Measurements from ENCODE around the gene CNTN5. TPM values are rescaled to one million over a fixed set of nuclear protein-coding genes. Genes with fewer than 3 reads are reported as not detected.

CNTN5 gene
- total and polyA plus RNA-seq, 2 donors (not counting 1 experiment from before 2014, with no cell fraction given) = 0.17 TPM; not detected in 1

DNA sequence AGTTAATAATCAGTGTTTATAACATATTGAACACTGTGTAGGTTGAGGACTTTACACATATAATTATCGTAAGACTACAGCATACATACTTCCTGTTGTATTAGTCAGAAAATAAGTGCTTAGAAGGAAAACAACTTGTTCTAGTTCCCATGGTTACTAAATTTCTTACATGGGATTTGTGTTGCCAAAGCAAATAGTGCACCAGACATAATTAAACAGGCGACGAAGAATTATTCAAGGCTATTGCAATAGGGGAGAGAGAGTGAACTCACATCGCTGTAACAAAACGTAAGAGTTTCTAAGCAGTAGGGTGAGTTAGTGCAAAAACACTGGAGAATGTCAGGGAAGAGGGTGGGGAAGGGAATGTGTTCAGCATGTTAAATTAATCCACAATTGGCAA, 347.8 kb downstream of the CNTN5 start:
- Histone ChIP-seq H3K9ac (ENCODE audit: insufficient read depth, low read length) (no peak overlapping the region), H3K27me3 (ENCODE audit: control insufficient read depth, insufficient read depth, low read length) (no peaks in the 10 kb centered on the region), H3K4me3 (replicated peaks in 1 of 4; ENCODE audit: control extremely low read depth in 1 of 4, insufficient read depth in 1 of 4, low read depth in 3 of 4, low read length in 4 of 4) (no peak overlapping the region), H3K27ac (ENCODE audit: insufficient read depth, low read length) (no peak overlapping the region), H3K4me1 (ENCODE audit: control insufficient read depth, extremely low read depth, insufficient read depth, low read length) (no peaks in the 10 kb centered on the region), H3K4me2 (ENCODE audit: extremely low read depth, insufficient read depth, low read length) (no peak overlapping the region), H3K36me3 (ENCODE audit: control insufficient read depth, insufficient read depth, low read length) (no peaks in the 10 kb centered on the region), H4K20me1 (ENCODE audit: control insufficient read depth, extremely low read depth, insufficient read depth, low read length) (no peaks in the 10 kb centered on the region), H2AFZ (ENCODE audit: low read length) (no peak overlapping the region), H3K79me2 (ENCODE audit: control insufficient read depth, insufficient read depth, low read length) (no peaks in the 10 kb centered on the region), H3K9me3 (ENCODE audit: control insufficient read depth, insufficient read depth, low read depth, low read length) (no peaks in the 10 kb centered on the region)
- TF ChIP-seq EZH2 (IDR thresholded peaks at IDR 0.05; ENCODE audit: low read length, missing control alignments) = no peak
- TF ChIP-seq CTCF (conservative IDR thresholded peaks at IDR 0.05 in 1 of 2, IDR thresholded peaks at IDR 0.05 in 1 of 2; ENCODE audit: low read depth in 1 of 2, low read length in 2 of 2) = no peak
- peak; percentile 43 to 57 for DNase-seq (ENCODE audit: low read depth in 2 of 2)

- no peak overlapping the region for H2AFZ ChIP-seq (ENCODE audit: low read length)
- H3K4me1 ChIP-seq (ENCODE audit: control insufficient read depth, extremely low read depth, insufficient read depth, low read length) = no peaks in the 10 kb centered on the region
- peak; percentile 65 to 88 for DNase-seq (ENCODE audit: low read depth in 2 of 2)
- H3K4me3 ChIP-seq (replicated peaks in 1 of 4; ENCODE audit: control extremely low read depth in 1 of 4, insufficient read depth in 1 of 4, low read depth in 3 of 4, low read length in 4 of 4) = no peak overlapping the region
- no peak overlapping the region for H3K27ac ChIP-seq (ENCODE audit: insufficient read depth, low read length)
- no peaks in the 10 kb centered on the region for H3K9me3 ChIP-seq (ENCODE audit: control insufficient read depth, insufficient read depth, low read depth, low read length)
- no peaks in the 10 kb centered on the region for H3K36me3 ChIP-seq (ENCODE audit: control insufficient read depth, insufficient read depth, low read length)
- TF ChIP-seq EZH2 (IDR thresholded peaks at IDR 0.05; ENCODE audit: low read length, missing control alignments) = no peak
- no peak for TF ChIP-seq CTCF (conservative IDR thresholded peaks at IDR 0.05 in 1 of 2, IDR thresholded peaks at IDR 0.05 in 1 of 2; ENCODE audit: low read depth in 1 of 2, low read length in 2 of 2)
- H3K4me2 ChIP-seq (ENCODE audit: extremely low read depth, insufficient read depth, low read length) = peak overlapping the region; percentile 25
- no peaks in the 10 kb centered on the region for H4K20me1 ChIP-seq (ENCODE audit: control insufficient read depth, extremely low read depth, insufficient read depth, low read length)
- no peaks in the 10 kb centered on the region for H3K79me2 ChIP-seq (ENCODE audit: control insufficient read depth, insufficient read depth, low read length)
- no peaks in the 10 kb centered on the region for H3K27me3 ChIP-seq (ENCODE audit: control insufficient read depth, insufficient read depth, low read length)
- H3K9ac ChIP-seq (ENCODE audit: insufficient read depth, low read length) = no peak overlapping the region
These were observed 349.9 kb downstream of the CNTN5 start for GRCh38 chr11:99370549-99371216.

- Histone ChIP-seq H4K20me1 (ENCODE audit: control insufficient read depth, extremely low read depth, insufficient read depth, low read length) (no peaks in the 10 kb centered on the region), H3K9ac (ENCODE audit: insufficient read depth, low read length) (no peak overlapping the region), H3K27ac (ENCODE audit: insufficient read depth, low read length) (no peak overlapping the region), H3K4me1 (ENCODE audit: control insufficient read depth, extremely low read depth, insufficient read depth, low read length) (no peaks in the 10 kb centered on the region), H3K27me3 (ENCODE audit: control insufficient read depth, insufficient read depth, low read length) (no peaks in the 10 kb centered on the region), H3K79me2 (ENCODE audit: control insufficient read depth, insufficient read depth, low read length) (no peaks in the 10 kb centered on the region), H3K4me2 (ENCODE audit: extremely low read depth, insufficient read depth, low read length) (no peak overlapping the region), H3K4me3 (replicated peaks in 1 of 4; ENCODE audit: control extremely low read depth in 1 of 4, insufficient read depth in 1 of 4, low read depth in 3 of 4, low read length in 4 of 4) (no peak overlapping the region), H3K36me3 (ENCODE audit: control insufficient read depth, insufficient read depth, low read length) (no peaks in the 10 kb centered on the region), H2AFZ (ENCODE audit: low read length) (no peak overlapping the region), H3K9me3 (ENCODE audit: control insufficient read depth, insufficient read depth, low read depth, low read length) (no peaks in the 10 kb centered on the region)
- TF ChIP-seq EZH2 (IDR thresholded peaks at IDR 0.05; ENCODE audit: low read length, missing control alignments) (no peak), CTCF (conservative IDR thresholded peaks at IDR 0.05 in 1 of 2, IDR thresholded peaks at IDR 0.05 in 1 of 2; ENCODE audit: low read depth in 1 of 2, low read length in 2 of 2) (no peak)
- DNase-seq (ENCODE audit: low read depth in 2 of 2) = peak; percentile 7 to 34
These were observed 350.5 kb downstream of the CNTN5 start for GRCh38 chr11:99371257-99371656.
